ENCODE results near the gene CYFIP1. TPM values are rescaled to one million over a fixed set of nuclear protein-coding genes. Genes with fewer than 3 reads are reported as not detected.

Gene CYFIP1
- total RNA-seq, 1 experiment from 2014 or later, result 80.3 TPM

GRCh38 chr15:22942877-22943276 lies 37.3 kb downstream of the CYFIP1 start:
- no TSS peak for BruUV-seq (replicated peaks)
- Histone ChIP-seq H3K9me3 (ENCODE audit: low read length) (no peaks in the 10 kb centered on the region), H3K36me3 (ENCODE audit: low read depth, low read length) (peaks cover 18% of the 10 kb centered on the region; the same call in 1 of the 2 replicates), H3F3A (ENCODE audit: low read length, unreplicated experiment) (no peaks in the 10 kb centered on the region), H3K79me2 (ENCODE audit: low read length) (peaks cover 14% of the 10 kb centered on the region), H3K4me2 (ENCODE audit: low read length) (no peak overlapping the region), H3K9ac (ENCODE audit: low read length) (no peak overlapping the region), H3K9me2 (replicated peaks; ENCODE audit: low read length) (no peaks in the 10 kb centered on the region), H3K4me1 (ENCODE audit: insufficient read depth, low read length) (no peaks in the 10 kb centered on the region), H3K27me3 (ENCODE audit: low read length) (no peaks in the 10 kb centered on the region), H3K4me3 (ENCODE audit: low read length) (no peak overlapping the region), H3K27ac (ENCODE audit: low read length) (no peak overlapping the region), H2AFZ (ENCODE audit: low read length) (no peak overlapping the region), H4K20me1 (ENCODE audit: low read length) (0 out of 2 replicates have a peak, but pooled peaks cover under 1% of the 10 kb centered on the region)
- intact Hi-C loops (cut with micrococcal nuclease), result no loop called here
- CTCF ChIA-PET, result no interaction called here
- POLR2A ChIA-PET (ENCODE audit: unreplicated experiment), result no interaction called here
- DNase-seq (no peak), ATAC-seq (no peak)
- TF ChIP-seq EZH2phosphoT487 (IDR thresholded peaks at IDR 0.05; ENCODE audit: borderline replicate concordance, low read length) (no peak), CTCF (conservative IDR thresholded peaks at IDR 0.05; ENCODE audit: low read depth, low read length) (no peak), EZH2 (IDR thresholded peaks at IDR 0.05; ENCODE audit: low read length, unreplicated experiment) (no peak)

- Histone ChIP-seq H3K9me2 (replicated peaks; ENCODE audit: low read length) (no peaks in the 10 kb centered on the region), H4K20me1 (ENCODE audit: low read length) (no peaks in the 10 kb centered on the region), H3K4me3 (ENCODE audit: low read length) (no peak overlapping the region), H3K79me2 (ENCODE audit: low read length) (peaks cover 9% of the 10 kb centered on the region; the same call in 1 of the 2 replicates), H3K27ac (ENCODE audit: low read length) (no peak overlapping the region), H3K36me3 (ENCODE audit: low read depth, low read length) (peaks cover 18% of the 10 kb centered on the region; the same call in 1 of the 2 replicates), H3K9ac (ENCODE audit: low read length) (no peak overlapping the region), H3K4me1 (ENCODE audit: insufficient read depth, low read length) (no peaks in the 10 kb centered on the region), H3K4me2 (ENCODE audit: low read length) (no peak overlapping the region), H3F3A (ENCODE audit: low read length, unreplicated experiment) (no peaks in the 10 kb centered on the region), H2AFZ (ENCODE audit: low read length) (no peak overlapping the region), H3K9me3 (ENCODE audit: low read length) (no peaks in the 10 kb centered on the region), H3K27me3 (ENCODE audit: low read length) (no peaks in the 10 kb centered on the region)
- ATAC-seq, result no peak
- no TSS peak for BruUV-seq (replicated peaks)
- TF ChIP-seq EZH2phosphoT487 (IDR thresholded peaks at IDR 0.05; ENCODE audit: borderline replicate concordance, low read length), result no peak
- ChIA-PET POLR2A (ENCODE audit: unreplicated experiment) (interaction anchor here (0.6 kb wide), 1 partner anchor 97 kb away, joined by 3 read pairs; the partner anchor contains the start of gene TUBGCP5), CTCF (no interaction called here)
- intact Hi-C loops (cut with micrococcal nuclease), result no loop called here
- DNase-seq, result no peak
Measured at GRCh38 chr15:22942306-22942855, 37.8 kb downstream of the CYFIP1 start.

GRCh38 chr15:22941179-22941578 lies 39.0 kb downstream of the CYFIP1 start:
- no peaks in the 10 kb centered on the region for H3K27me3 ChIP-seq (ENCODE audit: low read length)
- no peaks in the 10 kb centered on the region for H3K4me1 ChIP-seq (ENCODE audit: insufficient read depth, low read length)
- H4K20me1 ChIP-seq (ENCODE audit: low read length), result no peaks in the 10 kb centered on the region
- no peaks in the 10 kb centered on the region for H3K9me2 ChIP-seq (replicated peaks; ENCODE audit: low read length)
- ChIA-PET POLR2A (ENCODE audit: unreplicated experiment) (no interaction called here), CTCF (no interaction called here)
- no peak overlapping the region for H3K4me3 ChIP-seq (ENCODE audit: low read length)
- ATAC-seq (no peak), DNase-seq (no peak)
- intact Hi-C loops (cut with micrococcal nuclease), result no loop called here
- H3K9ac ChIP-seq (ENCODE audit: low read length), result no peak overlapping the region
- H2AFZ ChIP-seq (ENCODE audit: low read length), result no peak overlapping the region
- peaks cover 24% of the 10 kb centered on the region; the same call in 1 of the 2 replicates for H3K36me3 ChIP-seq (ENCODE audit: low read depth, low read length)
- no peak overlapping the region for H3K4me2 ChIP-seq (ENCODE audit: low read length)
- H3K27ac ChIP-seq (ENCODE audit: low read length), result no peak overlapping the region
- TF ChIP-seq EZH2 (IDR thresholded peaks at IDR 0.05; ENCODE audit: low read length, unreplicated experiment), result no peak
- TF ChIP-seq EZH2phosphoT487 (IDR thresholded peaks at IDR 0.05; ENCODE audit: borderline replicate concordance, low read length), result no peak
- TF ChIP-seq CTCF (conservative IDR thresholded peaks at IDR 0.05; ENCODE audit: low read depth, low read length), result no peak
- H3F3A ChIP-seq (ENCODE audit: low read length, unreplicated experiment), result no peaks in the 10 kb centered on the region
- H3K79me2 ChIP-seq (ENCODE audit: low read length), result no peaks in the 10 kb centered on the region
- no TSS peak for BruUV-seq (replicated peaks)
- no peaks in the 10 kb centered on the region for H3K9me3 ChIP-seq (ENCODE audit: low read length)

Measured in PC-3 (cell line).